Measurements from ENCODE around the gene FAM98C. TPM values are rescaled to one million over a fixed set of nuclear protein-coding genes. Genes with fewer than 3 reads are reported as not detected.
A peak's percentile ranks its signal among the peaks of the same experiment; 100 is the strongest.

The FAM98C gene
- polyA plus RNA-seq, 2 donors, result 23.8 to 25.0 TPM

- Histone ChIP-seq H3K36me3 (ENCODE audit: control insufficient read depth in 2 of 2, insufficient read depth in 2 of 2, low read length in 1 of 2) (peaks cover 14 to 23% of the 10 kb centered on the region in 2 donors), H3K27ac (ENCODE audit: low read depth in 2 of 2, low read length in 1 of 2) (no peak overlapping the region), H3K4me1 (ENCODE audit: control insufficient read depth in 2 of 2, insufficient read depth in 2 of 2, low read length in 1 of 2) (peaks cover 5 to 17% of the 10 kb centered on the region in 2 donors), H3K4me3 (ENCODE audit: low read depth in 1 of 2, low read length in 2 of 2) (no peak overlapping the region), H3K27me3 (ENCODE audit: control insufficient read depth in 1 of 2, insufficient read depth in 2 of 2, low read length in 2 of 2) (no peaks in the 10 kb centered on the region), H3K9me3 (ENCODE audit: control insufficient read depth in 2 of 2, insufficient read depth in 1 of 2, low read depth in 1 of 2, low read length in 1 of 2) (no peaks in the 10 kb centered on the region)
- 44 to 49% methylated on average over 52 to 61 of the region's 61 CpGs for WGBS, 2 donors
Observed at GRCh38 chr19:38386300-38386970, 16.5 kb upstream of the FAM98C start.

DNA sequence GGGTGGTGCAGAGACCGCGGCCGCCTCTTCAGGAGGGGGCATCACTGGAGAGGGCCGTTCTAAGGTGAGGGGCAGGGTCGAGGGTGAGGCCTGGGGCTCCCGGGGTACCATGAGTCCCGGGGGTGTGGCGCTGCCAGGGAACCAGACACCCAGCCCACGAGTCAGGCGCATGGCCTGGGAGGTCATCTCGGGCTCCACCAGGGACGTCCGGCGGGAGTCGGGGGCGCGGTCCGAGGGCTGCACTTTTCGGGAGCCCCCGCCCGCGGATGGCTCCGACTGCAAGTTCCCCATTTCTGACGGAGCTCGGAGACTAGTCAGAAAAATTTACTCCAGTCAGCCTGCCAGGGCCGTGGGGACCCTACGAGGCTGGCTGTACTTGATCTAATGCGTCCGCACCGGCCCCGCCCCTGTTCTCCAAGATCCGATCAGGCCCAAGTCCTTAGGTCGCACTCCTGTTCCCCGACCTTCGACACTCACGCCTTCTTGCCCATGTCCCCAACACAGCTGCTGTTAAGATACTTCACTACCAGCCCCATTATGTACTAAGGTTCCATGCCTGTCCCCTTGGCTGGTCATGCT, 15.8 kb upstream of the FAM98C start:
- H3K4me3 ChIP-seq (ENCODE audit: low read depth in 1 of 2, low read length in 2 of 2), result peak overlapping the region; percentile 48 to 50
- peaks cover 8 to 17% of the 10 kb centered on the region in 2 donors for H3K36me3 ChIP-seq (ENCODE audit: control insufficient read depth in 2 of 2, insufficient read depth in 2 of 2, low read length in 1 of 2)
- WGBS, 2 donors, result 6 to 9% methylated on average over 34 to 36 of the region's 36 CpGs
- H3K27me3 ChIP-seq (ENCODE audit: control insufficient read depth in 1 of 2, insufficient read depth in 2 of 2, low read length in 2 of 2), result no peaks in the 10 kb centered on the region
- H3K9me3 ChIP-seq (ENCODE audit: control insufficient read depth in 2 of 2, insufficient read depth in 1 of 2, low read depth in 1 of 2, low read length in 1 of 2), result no peaks in the 10 kb centered on the region
- H3K27ac ChIP-seq (ENCODE audit: low read depth in 2 of 2, low read length in 1 of 2), result peak overlapping the region in 1 of 2 donors; percentile 77
- peaks cover 5 to 17% of the 10 kb centered on the region in 2 donors for H3K4me1 ChIP-seq (ENCODE audit: control insufficient read depth in 2 of 2, insufficient read depth in 2 of 2, low read length in 1 of 2)

DNA sequence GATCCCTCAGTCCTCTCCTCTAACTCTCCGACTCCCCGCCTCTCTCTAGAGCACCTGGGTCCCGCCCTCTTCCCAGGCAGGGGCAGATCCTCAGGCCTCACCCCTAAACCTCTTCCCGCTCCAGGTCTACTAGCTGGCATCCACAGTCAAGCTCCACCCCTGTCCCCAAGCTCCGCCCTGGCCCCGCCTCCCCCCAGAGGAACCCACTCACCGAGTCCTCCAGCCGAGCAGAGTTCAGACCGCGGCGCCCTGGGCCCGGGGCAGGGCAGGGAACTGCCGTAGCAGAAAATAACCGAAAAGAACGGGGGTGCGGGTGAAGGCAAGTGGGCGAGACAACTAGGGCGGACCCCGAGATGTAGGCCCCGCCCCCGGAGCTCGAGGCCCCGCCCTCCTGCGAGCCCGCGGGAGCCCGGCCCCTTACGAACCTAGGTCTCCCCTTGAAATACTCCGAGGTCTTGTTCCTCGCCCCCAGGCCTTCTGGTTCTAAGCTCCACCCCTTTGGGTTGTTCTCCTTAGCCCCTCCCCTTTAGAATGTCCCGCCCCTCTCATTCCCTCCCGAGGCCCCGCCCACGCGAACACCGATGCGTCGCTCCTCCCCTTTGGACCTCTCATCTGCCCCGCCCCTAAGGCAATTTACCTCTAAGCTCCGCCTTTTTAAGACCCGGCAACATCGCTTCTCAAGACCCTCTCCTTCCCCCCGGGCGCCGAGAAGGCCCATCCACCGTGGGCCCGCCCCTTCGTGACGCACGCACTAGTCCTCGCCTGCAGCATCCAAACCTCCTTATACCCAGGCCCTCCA, 15.1 kb upstream of the FAM98C start, which contains the start of gene GGN:
GGN (minus strand) TSS at position 485 of the 799 bp plus-strand sequence. CDS start 773 bp downstream, outside the sequence.
- Histone ChIP-seq H3K9me3 (ENCODE audit: control insufficient read depth in 2 of 2, insufficient read depth in 1 of 2, low read depth in 1 of 2, low read length in 1 of 2) (no peaks in the 10 kb centered on the region), H3K27ac (ENCODE audit: low read depth in 2 of 2, low read length in 1 of 2) (peak within 1 kb of the TSS; percentile 49 to 77), H3K4me3 (ENCODE audit: low read depth in 1 of 2, low read length in 2 of 2) (peak within 1 kb of the TSS; percentile 48 to 50), H3K4me1 (ENCODE audit: control insufficient read depth in 2 of 2, insufficient read depth in 2 of 2, low read length in 1 of 2) (peaks cover 5 to 17% of the 10 kb centered on the region in 2 donors), H3K36me3 (ENCODE audit: control insufficient read depth in 2 of 2, insufficient read depth in 2 of 2, low read length in 1 of 2) (peaks cover 3 to 12% of the 10 kb centered on the region in 2 donors), H3K27me3 (ENCODE audit: control insufficient read depth in 1 of 2, insufficient read depth in 2 of 2, low read length in 2 of 2) (no peaks in the 10 kb centered on the region)
- WGBS, 2 donors, result 1% methylated on average over 50 to 51 of the region's 51 CpGs

- peaks cover 0 to 5% of the 10 kb centered on the region in 2 donors for H3K36me3 ChIP-seq (ENCODE audit: control insufficient read depth in 2 of 2, insufficient read depth in 2 of 2, low read length in 1 of 2)
- peaks cover 5 to 13% of the 10 kb centered on the region in 2 donors for H3K4me1 ChIP-seq (ENCODE audit: control insufficient read depth in 2 of 2, insufficient read depth in 2 of 2, low read length in 1 of 2)
- H3K27me3 ChIP-seq (ENCODE audit: control insufficient read depth in 1 of 2, insufficient read depth in 2 of 2, low read length in 2 of 2), result no peaks in the 10 kb centered on the region
- H3K9me3 ChIP-seq (ENCODE audit: control insufficient read depth in 2 of 2, insufficient read depth in 1 of 2, low read depth in 1 of 2, low read length in 1 of 2), result no peaks in the 10 kb centered on the region
- 1 to 3% methylated on average over 15 to 45 of the region's 46 CpGs for WGBS, 2 donors
- H3K4me3 ChIP-seq (ENCODE audit: low read depth in 1 of 2, low read length in 2 of 2), result peak within 1 kb of the TSS; percentile 48 to 50
- H3K27ac ChIP-seq (ENCODE audit: low read depth in 2 of 2, low read length in 1 of 2), result peak within 1 kb of the TSS; percentile 49 to 77
Observed at GRCh38 chr19:38388349-38389100, 14.4 kb upstream of the FAM98C start, which contains the start of gene SPRED3. Gene SPRED3, plus strand, starts transcription at chr19:38388697. Its CDS starts 1,606 bp downstream, at chr19:38390303.

- H3K36me3 ChIP-seq (ENCODE audit: control insufficient read depth in 2 of 2, insufficient read depth in 2 of 2, low read length in 1 of 2), result no peaks in the 10 kb centered on the region
- H3K27ac ChIP-seq (ENCODE audit: low read depth in 2 of 2, low read length in 1 of 2), result no peak overlapping the region
- H3K4me3 ChIP-seq (ENCODE audit: low read depth in 1 of 2, low read length in 2 of 2), result peak overlapping the region in 1 of 2 donors; percentile 12
- H3K9me3 ChIP-seq (ENCODE audit: control insufficient read depth in 2 of 2, insufficient read depth in 1 of 2, low read depth in 1 of 2, low read length in 1 of 2), result no peaks in the 10 kb centered on the region
- WGBS, 2 donors, result 8 to 9% methylated on average over 28 of the region's 28 CpGs
- H3K4me1 ChIP-seq (ENCODE audit: control insufficient read depth in 2 of 2, insufficient read depth in 2 of 2, low read length in 1 of 2), result peaks cover 5 to 13% of the 10 kb centered on the region in 2 donors
- H3K27me3 ChIP-seq (ENCODE audit: control insufficient read depth in 1 of 2, insufficient read depth in 2 of 2, low read length in 2 of 2), result no peaks in the 10 kb centered on the region
Observed at GRCh38 chr19:38389101-38389925, 13.6 kb upstream of the FAM98C start.

- 53 to 61% methylated on average over 20 to 22 of the region's 22 CpGs for WGBS, 2 donors
- peaks cover 5 to 13% of the 10 kb centered on the region in 2 donors for H3K4me1 ChIP-seq (ENCODE audit: control insufficient read depth in 2 of 2, insufficient read depth in 2 of 2, low read length in 1 of 2)
Observed at GRCh38 chr19:38389957-38390924, 12.7 kb upstream of the FAM98C start.

GRCh38 chr19:38391911-38392464, 10.9 kb upstream of the FAM98C start:
- Histone ChIP-seq H3K36me3 (ENCODE audit: control insufficient read depth in 2 of 2, insufficient read depth in 2 of 2, low read length in 1 of 2) (no peaks in the 10 kb centered on the region), H3K4me1 (ENCODE audit: control insufficient read depth in 2 of 2, insufficient read depth in 2 of 2, low read length in 1 of 2) (peaks cover 1 to 8% of the 10 kb centered on the region in 2 donors), H3K4me3 (ENCODE audit: low read depth in 1 of 2, low read length in 2 of 2) (no peak overlapping the region), H3K27me3 (ENCODE audit: control insufficient read depth in 1 of 2, insufficient read depth in 2 of 2, low read length in 2 of 2) (no peaks in the 10 kb centered on the region), H3K9me3 (ENCODE audit: control insufficient read depth in 2 of 2, insufficient read depth in 1 of 2, low read depth in 1 of 2, low read length in 1 of 2) (no peaks in the 10 kb centered on the region), H3K27ac (ENCODE audit: low read depth in 2 of 2, low read length in 1 of 2) (no peak overlapping the region)
- WGBS, 2 donors, result 62 to 63% methylated on average over 8 of the region's 8 CpGs

More at GRCh38 chr19:38389957-38390924, 12.7 kb upstream of the FAM98C start:
- Histone ChIP-seq H3K27ac (ENCODE audit: low read depth in 2 of 2, low read length in 1 of 2) (no peak overlapping the region), H3K9me3 (ENCODE audit: control insufficient read depth in 2 of 2, insufficient read depth in 1 of 2, low read depth in 1 of 2, low read length in 1 of 2) (no peaks in the 10 kb centered on the region), H3K4me3 (ENCODE audit: low read depth in 1 of 2, low read length in 2 of 2) (no peak overlapping the region), H3K27me3 (ENCODE audit: control insufficient read depth in 1 of 2, insufficient read depth in 2 of 2, low read length in 2 of 2) (no peaks in the 10 kb centered on the region), H3K36me3 (ENCODE audit: control insufficient read depth in 2 of 2, insufficient read depth in 2 of 2, low read length in 1 of 2) (no peaks in the 10 kb centered on the region)

All from esophagus (tissue), 2 donors.